ENCODE data around the gene NPEPL1.

NPEPL1 gene

DNA sequence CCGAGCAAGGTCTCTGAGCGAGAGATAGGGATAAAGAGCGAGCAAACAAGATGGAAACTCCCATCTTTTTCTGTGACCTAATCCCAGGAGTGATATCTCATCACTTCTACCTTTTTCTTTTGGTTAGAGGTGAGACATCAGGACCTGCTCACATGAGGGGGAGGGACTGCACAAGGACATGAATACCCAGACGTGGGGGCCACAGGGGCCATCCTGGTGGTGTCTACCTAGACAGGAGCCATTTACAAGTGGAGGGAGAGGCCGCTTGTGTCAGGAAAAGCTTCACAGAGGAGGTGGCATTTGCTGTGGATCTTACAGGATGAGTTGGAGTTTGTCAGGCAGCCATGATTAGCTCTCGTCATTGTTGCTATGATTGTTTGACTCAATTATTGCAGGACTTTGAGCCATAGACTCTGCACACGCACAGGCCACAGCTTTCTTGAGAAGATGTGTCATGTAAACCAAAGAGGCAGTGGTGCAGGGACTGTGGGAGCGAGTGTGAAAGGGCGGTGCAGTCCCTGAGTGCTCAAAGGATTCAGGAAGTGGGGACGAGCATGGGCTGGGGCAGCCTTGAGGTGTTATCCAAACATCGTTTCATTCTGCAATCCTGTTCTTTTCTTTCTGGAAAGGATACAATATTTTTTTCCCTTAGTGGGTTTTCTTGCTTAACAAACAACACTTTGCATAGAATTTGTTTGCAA, 7.7 kb downstream of the NPEPL1 start:
- no peak for DNase-seq (ENCODE audit: low read depth, low spot score)

DNA sequence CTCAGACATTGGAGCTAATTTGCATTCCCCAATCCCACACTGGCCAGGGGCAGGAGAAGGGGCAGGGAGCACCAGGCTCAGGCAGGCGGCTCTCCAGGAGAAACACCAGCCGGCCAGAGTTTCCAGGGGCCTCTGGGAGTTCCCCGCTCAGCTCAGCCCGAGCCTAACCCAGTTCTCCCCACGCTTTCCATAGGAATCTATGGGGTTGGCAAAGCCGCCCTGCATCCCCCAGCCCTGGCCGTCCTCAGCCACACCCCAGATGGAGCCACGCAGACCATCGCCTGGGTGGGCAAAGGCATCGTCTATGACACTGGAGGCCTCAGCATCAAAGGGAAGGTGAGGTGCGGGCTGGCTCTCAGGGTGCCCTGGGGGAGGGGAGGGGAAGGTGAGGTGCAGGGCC, 8.2 kb downstream of the NPEPL1 start:
- DNase-seq (ENCODE audit: low read depth, low spot score): no peak

DNA sequence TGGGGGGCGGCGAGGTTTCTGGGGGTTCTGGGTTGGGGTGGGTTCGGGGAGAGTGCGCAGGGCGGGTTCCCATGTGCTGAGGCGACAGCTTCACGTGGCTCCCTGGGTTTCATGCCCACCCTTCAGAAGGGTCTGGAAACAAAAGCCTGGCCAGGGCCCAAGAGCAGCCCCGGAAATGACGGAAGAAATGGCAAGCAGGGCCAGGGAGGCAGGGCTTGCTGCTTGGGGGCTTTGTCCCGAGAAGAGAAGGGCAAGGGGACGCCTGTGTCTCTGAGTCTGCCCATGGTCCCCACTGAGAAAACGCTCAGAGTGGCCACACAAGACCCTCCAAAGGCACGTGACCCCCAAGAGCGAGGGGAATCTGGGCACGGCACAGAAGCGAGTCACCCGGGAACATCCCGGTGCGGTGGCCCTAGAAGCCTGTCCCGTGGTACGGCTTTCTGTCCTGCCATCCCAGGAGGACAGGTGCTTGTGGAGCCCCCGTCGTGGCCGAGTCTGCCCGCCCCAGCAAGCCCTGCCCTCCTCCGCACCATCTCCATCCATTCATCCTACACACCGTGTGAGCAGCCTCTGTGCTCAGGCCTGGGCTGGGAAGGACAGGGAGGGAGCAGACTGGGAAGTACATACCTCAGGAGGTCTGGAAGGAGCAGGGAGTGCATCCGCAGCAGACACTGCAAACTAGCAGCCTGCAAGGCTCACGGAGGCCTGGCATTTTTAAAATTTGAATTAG, 9.0 kb downstream of the NPEPL1 start:
- DNase-seq (ENCODE audit: low read depth, low spot score): no peak

DNA sequence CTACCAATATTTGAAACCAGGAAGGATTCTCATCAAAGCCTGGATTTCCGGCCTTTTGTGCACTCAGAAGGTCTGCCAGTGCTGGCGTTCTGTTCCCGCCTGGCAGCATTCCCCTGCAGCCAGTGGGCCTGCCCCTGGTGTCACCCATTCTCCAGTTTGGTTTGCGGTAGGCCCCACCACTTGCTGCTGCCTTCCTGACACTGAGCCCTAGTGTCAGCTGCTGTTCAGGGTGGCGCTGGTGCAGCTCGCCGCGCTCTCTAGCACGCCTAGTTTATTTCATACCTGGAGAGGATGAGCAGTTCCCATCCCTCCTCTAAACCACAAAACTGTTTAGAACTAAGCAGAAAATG, 9.5 kb downstream of the NPEPL1 start:
- DNase-seq (ENCODE audit: low read depth, low spot score): no peak

DNA sequence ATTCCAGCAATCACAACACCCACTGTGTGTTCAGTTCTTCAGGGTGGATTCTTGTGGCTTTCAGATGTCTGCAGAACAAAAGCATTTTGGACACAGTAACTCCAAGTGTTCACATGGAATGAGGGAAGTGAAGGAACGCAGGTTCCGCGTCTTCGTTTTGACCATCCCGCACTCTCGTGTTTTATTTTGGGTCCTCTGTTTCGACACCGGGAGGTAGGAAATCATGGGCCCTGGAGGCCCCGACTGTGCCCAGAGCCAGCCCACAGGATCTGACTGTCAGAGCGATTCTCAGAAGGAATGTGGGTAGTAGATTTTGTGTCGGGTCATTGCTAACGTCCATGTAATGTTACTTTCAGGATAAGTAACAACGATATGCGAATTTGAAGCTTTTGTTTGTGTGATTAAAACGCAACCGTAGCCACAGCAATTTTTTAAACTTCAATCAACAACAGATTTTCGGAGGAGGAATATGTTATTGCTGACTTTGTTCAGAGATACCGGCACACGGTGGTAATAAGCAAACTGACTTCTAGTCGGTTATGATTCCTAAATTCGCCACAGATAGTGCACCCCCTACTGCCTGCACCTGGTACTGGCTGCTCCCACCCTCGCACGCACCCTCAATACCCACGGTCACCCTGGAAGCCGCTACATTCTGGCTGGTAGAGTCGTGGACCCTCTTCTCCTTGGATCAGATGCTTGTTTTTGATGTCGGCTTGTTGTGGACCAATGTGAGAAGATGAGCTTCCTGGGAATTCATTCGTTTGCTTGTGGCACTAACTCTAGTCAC, 10.5 kb downstream of the NPEPL1 start:
- DNase-seq (ENCODE audit: low read depth, low spot score): no peak

DNA sequence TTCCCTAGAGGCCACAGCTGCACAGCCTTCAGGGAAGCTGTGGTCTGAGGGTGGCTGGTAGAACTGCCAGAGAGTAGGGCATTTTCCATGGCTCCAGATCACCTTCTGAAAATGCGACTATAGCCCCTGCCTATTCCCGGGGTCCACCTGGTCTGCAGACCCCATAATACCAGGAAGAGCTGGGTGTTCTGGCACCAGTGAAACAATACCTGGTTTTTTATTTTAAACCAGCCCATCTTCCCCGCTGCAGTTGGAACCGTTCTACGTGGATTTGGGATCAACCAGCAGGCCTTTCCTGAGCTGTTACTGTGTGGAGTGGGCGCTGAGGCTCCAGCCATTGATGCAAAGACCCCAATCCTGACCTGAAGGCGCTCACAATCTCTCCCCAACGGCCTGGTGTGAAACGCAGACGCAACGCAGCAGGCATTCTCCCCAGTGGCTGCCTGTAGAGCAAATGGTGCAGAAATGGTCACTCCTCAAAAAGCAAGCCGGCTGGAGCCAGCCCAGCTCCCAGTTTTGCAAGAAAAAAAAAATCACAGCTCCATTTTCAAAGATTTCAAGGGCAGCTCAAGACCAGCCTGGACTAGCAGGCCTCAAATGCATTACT, 11.3 kb downstream of the NPEPL1 start:
- no peak for DNase-seq (ENCODE audit: low read depth, low spot score)

DNA sequence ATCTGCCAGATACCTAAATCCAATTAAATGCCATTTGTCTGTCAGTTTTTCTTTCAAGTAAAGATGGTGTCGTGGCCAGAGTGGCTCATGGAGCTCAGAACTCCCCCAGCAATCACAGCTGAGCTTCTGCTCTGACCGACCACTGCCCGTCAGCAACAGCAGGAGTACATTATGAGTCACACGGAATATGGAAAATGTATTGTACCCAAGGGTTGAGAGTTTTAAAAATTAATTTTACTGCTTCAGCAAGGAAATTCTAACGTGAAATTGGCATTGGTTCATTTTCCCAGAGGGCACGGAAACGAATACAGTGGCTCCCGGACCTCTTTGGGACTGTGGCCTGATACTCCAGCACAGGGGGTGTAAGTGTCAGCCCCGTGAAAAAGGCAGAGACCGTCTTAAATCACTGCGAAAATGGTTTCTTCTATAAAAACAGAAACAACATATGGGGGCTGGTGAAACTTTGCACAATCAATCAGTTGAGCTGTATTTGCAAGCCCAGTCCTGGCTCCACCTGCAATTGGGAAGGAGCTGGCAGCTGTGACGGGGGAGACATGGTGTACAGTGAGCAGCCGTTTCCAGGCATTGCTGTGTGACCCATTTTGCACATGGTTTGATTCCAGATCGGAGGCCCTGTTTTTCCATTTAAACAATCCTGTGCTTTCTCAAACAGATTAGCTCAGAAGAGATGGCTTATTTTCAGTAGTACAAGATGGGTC, 12.8 kb downstream of the NPEPL1 start:
- DNase-seq (ENCODE audit: low read depth, low spot score): no peak

DNA sequence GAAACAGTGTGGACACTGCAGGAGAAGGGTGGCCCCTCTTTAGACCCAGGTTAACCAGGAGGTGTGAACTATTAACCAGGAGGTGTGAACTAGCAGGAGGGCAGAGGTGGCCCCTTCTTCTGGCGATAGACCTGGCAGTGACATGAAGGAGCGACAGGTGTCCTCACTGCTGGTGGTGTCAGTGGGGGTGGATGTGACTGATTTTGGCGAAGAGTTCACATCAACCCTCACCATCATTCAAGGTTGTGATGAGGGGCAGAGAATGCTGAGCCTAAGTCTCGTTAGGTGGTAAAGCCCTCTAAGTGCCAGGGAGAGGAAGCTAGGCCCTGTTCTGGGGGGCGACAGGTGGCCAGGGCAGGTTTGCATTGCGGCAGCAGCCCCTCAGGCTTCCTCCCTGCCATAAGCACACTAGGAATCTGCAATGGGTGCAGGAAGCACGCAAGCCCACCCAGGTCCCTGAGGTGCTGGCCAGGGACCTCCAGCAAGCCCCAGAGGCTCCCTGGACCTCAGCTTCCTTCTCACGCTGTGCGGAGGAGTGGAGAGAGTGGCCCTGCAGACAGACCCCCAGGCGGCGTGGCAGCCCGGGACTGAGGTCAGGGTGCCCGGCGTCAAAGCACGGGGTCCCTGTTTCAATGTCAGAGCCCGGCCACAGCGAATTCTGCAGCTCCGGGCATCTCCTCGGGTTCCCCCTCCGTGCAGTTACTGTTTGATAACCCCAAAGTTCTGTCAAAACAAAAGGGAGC, 13.7 kb downstream of the NPEPL1 start:
- DNase-seq (ENCODE audit: low read depth, low spot score): no peak

DNA sequence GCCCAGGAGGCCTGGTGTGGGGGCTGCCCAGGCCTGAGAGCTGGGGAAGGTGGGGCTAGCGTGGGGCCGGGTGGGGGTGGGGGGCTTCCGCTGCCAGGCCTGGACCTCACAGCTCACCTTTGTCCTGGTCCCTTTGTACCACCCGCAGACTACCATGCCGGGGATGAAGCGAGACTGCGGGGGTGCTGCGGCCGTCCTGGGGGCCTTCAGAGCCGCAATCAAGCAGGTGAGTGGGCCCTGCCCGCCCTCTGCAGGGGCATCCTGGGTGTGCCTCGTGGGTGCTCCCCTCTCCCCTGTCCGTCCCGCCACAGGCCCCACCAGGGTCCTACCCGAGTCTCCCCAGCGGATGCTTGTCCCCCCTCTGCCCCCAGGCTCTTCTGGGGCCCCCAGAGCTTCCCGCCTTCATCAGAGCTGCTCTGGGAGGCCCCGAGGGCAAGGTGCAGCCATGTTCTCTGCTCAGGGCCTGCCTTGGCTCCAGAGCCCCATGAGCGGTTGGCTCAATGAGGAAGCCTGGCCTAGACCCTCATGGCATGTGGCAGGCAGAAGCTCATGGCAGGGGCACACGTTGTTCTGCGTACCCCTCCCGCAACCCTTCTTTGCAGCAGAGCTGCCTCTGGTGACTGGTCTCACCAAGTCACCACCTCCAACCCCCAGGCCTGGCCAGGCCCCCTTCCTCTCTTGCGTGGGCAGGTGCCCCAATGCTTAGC, 14.5 kb downstream of the NPEPL1 start:
- DNase-seq (ENCODE audit: low read depth, low spot score): no peak

DNA sequence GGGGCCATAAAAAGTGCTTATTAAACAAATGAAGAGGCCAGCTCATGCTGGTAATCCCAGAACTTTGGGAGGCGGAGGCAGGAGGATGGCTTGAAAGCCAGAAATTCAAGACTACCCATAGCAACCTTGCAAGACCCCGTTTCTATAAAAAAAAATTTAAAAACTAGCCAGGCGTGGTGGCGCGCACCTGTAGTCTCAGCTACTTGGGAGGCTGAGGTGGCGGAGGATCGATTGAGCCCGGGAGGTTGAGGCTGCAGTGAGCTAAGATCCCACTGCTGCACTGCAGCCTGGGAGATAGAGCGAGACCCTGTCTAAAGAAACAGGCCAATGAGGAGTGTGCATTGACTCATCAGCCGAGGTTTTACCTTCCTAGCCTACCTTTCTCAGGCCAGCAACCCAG, 15.2 kb downstream of the NPEPL1 start:
- no peak for DNase-seq (ENCODE audit: low read depth, low spot score)

DNA sequence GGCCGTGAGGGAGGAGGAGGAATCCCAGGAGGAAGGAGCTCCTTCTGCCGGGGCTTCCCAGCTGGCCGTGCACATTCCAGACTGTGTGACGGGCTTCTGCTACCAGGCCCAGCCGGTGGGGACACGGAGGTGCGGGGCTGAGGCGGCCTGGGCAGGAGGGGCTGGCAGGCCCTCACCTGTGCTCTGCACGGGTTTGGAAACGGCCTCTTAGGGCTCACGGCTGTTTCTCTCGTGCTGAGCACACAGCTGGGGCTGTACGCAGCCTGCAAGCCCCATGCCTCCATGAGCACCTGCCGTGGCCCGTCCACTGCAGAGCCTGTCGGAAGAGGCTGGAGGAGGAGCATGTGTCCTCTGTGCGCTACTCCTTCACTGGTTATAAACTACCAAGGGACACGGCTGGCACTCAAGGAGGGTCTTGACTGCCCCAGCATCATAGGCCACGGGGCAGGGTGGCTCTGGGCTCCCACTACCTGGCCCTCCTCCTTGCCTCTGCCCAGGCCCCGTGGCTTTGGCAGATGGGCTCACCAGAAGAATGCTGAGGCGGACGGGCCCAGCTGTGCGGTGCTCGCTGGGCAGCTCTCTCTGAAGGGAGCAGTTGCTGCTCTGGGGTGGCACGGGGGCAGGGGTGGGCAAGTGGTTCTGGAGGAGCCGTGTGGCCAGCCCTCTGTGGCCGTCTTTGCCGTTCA, 15.8 kb downstream of the NPEPL1 start:
- no peak for DNase-seq (ENCODE audit: low read depth, low spot score)

DNA sequence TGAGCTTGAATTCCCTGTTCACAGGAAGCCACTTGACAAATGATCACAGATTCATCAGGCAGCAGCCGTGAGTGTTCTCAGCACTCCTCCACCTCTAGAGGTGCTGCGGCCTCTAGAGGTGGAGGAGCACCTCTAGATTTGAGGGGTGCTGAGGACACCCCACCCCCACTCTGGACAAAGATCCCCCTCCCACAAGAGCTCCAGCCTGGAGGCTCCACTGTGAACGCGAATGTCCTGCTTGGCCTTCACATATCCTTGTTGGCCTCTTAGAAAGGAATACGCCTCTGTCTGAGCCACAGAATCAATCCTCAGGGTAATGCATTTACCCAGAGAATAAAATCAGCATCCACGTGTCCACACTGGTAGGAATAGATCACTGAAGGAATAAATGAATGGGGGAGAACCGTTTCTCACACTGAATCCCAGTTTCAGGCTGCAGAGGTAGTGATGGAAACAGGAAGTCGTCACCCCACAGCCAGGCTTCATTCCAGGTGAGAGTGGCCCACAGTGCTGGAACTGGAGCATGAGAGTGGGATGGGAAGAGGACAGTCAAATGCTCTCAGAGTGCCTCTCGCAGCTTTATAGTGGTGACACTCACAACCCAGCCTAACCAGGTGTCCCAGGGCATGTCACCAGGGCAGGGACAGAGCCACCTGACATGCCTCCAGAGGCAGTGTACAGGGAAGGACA, 16.6 kb downstream of the NPEPL1 start:
- DNase-seq (ENCODE audit: low read depth, low spot score): no peak

DNA sequence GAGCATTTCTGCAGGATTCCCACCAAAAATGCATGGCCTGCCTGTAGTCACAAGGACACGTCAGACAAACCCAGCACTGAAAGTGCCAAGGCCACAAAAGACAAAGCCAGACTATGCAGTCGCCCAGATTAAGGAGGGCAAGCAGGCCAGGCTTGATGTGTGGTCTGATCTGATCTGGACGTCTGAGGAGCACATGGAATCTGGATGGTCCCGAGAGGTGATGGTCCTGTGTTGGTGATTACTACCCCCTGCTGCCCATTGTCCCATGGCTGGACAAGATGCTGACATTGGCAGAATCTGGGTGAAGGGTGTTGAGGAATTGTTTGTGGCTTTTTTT, 17.1 kb downstream of the NPEPL1 start:
- DNase-seq (ENCODE audit: low read depth, low spot score): no peak

DNA sequence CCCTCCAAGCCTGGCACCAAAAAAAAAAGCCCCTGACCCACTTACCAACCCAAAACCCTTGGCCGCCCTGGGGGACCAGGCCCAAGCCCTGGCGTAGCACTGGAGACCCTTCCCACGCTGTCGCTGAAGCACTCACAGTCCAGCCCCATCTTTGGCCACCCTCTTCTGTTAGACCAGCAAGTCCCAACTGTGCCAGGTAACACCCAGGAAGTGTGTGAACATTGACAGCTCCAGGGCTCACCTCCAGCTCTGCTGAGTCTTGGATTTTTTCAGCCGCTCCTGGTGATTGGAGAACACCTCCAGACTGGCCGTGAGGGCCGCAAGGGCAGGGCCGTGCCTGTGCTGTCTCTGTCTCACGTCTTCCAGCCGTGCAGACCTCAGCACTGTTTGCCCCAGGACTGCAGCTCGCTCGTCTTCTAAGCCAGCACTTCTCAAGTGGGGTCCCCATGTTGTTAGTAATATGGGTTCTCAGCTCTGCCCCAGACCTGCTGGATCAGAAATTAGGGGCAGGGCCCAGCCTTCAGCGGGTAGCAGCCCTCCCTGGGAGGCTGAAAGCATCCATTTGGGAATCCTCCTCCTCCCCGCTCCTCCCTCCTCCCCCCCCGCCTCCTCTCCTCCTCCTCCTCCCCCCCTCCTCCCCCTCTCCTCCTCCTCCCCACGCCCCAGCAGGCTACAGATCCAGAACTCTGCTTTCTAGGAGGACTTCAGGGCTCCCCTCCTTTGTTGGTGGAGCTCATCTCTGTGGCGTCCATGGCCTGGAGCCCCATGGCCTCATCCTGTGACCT, 18.1 kb downstream of the NPEPL1 start:
- no peak for DNase-seq (ENCODE audit: low read depth, low spot score)

DNA sequence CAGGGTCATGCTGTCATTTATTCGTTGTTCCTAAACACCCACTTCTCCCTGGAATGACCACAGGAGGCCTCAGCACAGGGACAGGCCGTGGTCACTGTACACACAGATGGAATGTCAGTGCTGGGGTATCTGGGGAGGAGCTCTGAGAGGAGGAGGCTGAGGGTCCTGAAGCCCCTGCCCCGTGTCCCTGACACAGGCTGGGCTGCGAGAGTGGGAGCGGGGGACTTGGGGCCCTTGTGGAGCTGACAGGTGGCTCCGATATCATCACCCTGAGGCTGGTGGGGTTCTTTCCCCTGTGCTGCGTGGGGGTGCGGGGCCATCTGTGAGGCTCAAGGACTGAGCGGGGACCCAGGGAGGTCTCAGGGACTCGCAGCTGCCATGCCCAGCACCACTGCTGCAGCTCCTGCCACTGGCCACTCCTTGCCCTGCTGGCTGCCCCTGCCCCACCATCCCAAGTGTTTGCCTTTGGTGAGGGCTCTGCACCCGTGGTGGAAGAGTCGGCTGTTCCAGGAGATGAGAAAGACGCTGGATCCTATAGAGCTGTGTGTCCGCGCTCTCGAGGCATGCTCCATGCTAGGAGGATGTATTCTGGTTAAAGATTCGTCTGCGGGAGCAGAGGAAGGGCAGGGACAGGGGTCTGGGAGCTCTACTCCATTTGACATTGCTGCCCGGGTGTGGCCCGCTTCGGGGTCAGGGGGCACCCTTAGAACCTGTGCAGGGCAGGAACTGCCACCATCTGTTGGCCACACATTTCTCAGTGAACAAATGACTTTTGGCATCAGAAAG, 18.9 kb downstream of the NPEPL1 start:
- DNase-seq (ENCODE audit: low read depth, low spot score): no peak

DNA sequence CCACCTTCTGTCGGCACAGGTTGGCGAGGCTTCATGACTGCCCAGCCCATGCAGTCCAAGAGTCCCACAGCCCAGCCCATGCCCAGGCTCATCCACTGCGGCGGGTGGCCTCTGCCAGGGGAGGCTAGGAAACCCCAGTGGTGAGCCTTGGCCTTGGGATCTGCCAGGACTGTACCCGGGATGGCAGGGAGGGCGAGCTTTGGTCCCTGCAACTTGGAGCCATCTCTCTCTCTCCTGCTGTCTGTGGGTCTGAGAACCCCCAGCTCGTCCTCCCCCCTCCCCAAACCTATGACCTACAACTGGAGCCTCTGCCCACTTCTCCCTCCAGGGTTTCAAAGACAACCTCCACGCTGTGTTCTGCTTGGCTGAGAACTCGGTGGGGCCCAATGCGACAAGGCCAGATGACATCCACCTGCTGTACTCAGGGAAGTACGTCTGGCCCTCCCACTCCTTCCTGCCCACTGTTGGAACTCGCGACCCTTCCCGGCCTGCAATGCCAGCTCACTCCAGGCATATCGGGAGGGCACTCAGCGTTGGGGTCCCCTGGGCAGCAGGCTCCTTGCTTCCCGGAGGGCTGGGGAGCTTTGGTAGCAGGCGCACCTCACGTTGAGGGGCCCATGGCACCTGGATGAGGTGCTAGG, 19.7 kb downstream of the NPEPL1 start:
- no peak for DNase-seq (ENCODE audit: low read depth, low spot score)

Measured in activated naive CD8-positive, alpha-beta T cell treated with anti-CD3 and anti-CD28 coated beads, Interleukin-2, amount 50 U/mL, for 16 hours (primary cell).